ENCODE results near the gene TAF6.
"Not testable (repeated sequence)": the region's sequence is repeated elsewhere in the genome, so short reads cannot be mapped to it uniquely, and the experiment has no call there.

TAF6 gene

GRCh38 chr7:100156331-100157068 is 37.3 kb upstream of the TAF6 start:
- no peaks in the 10 kb centered on the region for H3K27me3 Mint-ChIP-seq
- peaks cover 31 to 71% of the 10 kb centered on the region in 2 donors for H3K4me1 Mint-ChIP-seq
- H3K4me3 Mint-ChIP-seq = peak overlapping the region; percentile 88 to 90
- H3K36me3 Mint-ChIP-seq = peaks cover 13 to 37% of the 10 kb centered on the region in 2 donors
- peak; percentile 44 to 46 for ATAC-seq (replicated peaks)
- DNase-seq = no peak
- H3K9me3 Mint-ChIP-seq = no peaks in the 10 kb centered on the region
- H3K27ac Mint-ChIP-seq = peak overlapping the region; percentile 88

GRCh38 chr7:100155553-100156317 is 36.6 kb upstream of the TAF6 start:
- DNase-seq (no peak), ATAC-seq (replicated peaks) (no peak)
- no peak overlapping the region for H3K4me3 Mint-ChIP-seq
- H3K9me3 Mint-ChIP-seq = no peaks in the 10 kb centered on the region
- peaks cover 33 to 71% of the 10 kb centered on the region in 2 donors for H3K4me1 Mint-ChIP-seq
- H3K36me3 Mint-ChIP-seq = peaks cover 13 to 37% of the 10 kb centered on the region in 2 donors
- H3K27ac Mint-ChIP-seq = peak overlapping the region; percentile 37
- H3K27me3 Mint-ChIP-seq = no peaks in the 10 kb centered on the region

GRCh38 chr7:100154651-100155491 is 35.7 kb upstream of the TAF6 start:
- Mint-ChIP-seq H3K4me1 (peaks cover 40 to 80% of the 10 kb centered on the region in 2 donors), H3K4me3 (no peak overlapping the region), H3K27ac (no peak overlapping the region), H3K27me3 (no peaks in the 10 kb centered on the region), H3K36me3 (peaks cover 18 to 44% of the 10 kb centered on the region in 2 donors), H3K9me3 (no peaks in the 10 kb centered on the region)
- DNase-seq (no peak), ATAC-seq (replicated peaks) (no peak)

GRCh38 chr7:100153708-100154535 is 34.8 kb upstream of the TAF6 start:
- Mint-ChIP-seq H3K9me3 (no peaks in the 10 kb centered on the region), H3K4me3 (no peak overlapping the region), H3K27ac (peak overlapping the region; percentile 67), H3K36me3 (peaks cover 18 to 45% of the 10 kb centered on the region in 2 donors), H3K27me3 (no peaks in the 10 kb centered on the region), H3K4me1 (peaks cover 38 to 74% of the 10 kb centered on the region in 2 donors)
- DNase-seq (no peak), ATAC-seq (replicated peaks) (no peak)

GRCh38 chr7:100152937-100153666 is 33.9 kb upstream of the TAF6 start:
- Mint-ChIP-seq H3K27ac (peak overlapping the region; percentile 57), H3K9me3 (no peaks in the 10 kb centered on the region), H3K4me1 (peaks cover 45 to 69% of the 10 kb centered on the region in 2 donors), H3K27me3 (no peaks in the 10 kb centered on the region), H3K4me3 (no peak overlapping the region), H3K36me3 (peaks cover 21 to 49% of the 10 kb centered on the region in 2 donors)
- no peak for DNase-seq
- ATAC-seq (replicated peaks) = no peak

- peaks cover 21 to 46% of the 10 kb centered on the region in 2 donors for H3K36me3 Mint-ChIP-seq
- peaks cover 42 to 64% of the 10 kb centered on the region in 2 donors for H3K4me1 Mint-ChIP-seq
- H3K27ac Mint-ChIP-seq = peak overlapping the region; percentile 11
- DNase-seq (no peak), ATAC-seq (replicated peaks) (no peak)
- no peaks in the 10 kb centered on the region for H3K27me3 Mint-ChIP-seq
- peak overlapping the region in 1 of 2 donors; percentile 1 for H3K4me3 Mint-ChIP-seq
- no peaks in the 10 kb centered on the region for H3K9me3 Mint-ChIP-seq
Observed at GRCh38 chr7:100152404-100152803, 33.2 kb upstream of the TAF6 start.

GRCh38 chr7:100148559-100149328 is 29.6 kb upstream of the TAF6 start, which contains the start of gene LAMTOR4:
Gene LAMTOR4 (plus strand): TSS chr7:100148918. CDS start chr7:100148973, 55 bp downstream.
- peak within 1 kb of the TSS; percentile 92 to 100 for H3K4me3 Mint-ChIP-seq
- no peaks in the 10 kb centered on the region for H3K27me3 Mint-ChIP-seq

GRCh38 chr7:100148225-100148558 is 29.0 kb upstream of the TAF6 start:
- Mint-ChIP-seq H3K36me3 (peaks cover 15 to 21% of the 10 kb centered on the region in 2 donors), H3K27ac (peak overlapping the region; percentile 99), H3K4me1 (peaks cover 24 to 25% of the 10 kb centered on the region in 2 donors), H3K9me3 (no peaks in the 10 kb centered on the region), H3K27me3 (no peaks in the 10 kb centered on the region), H3K4me3 (peak overlapping the region; percentile 92 to 100)
- DNase-seq (no peak), ATAC-seq (replicated peaks) (peak; percentile 17 to 24)

More at GRCh38 chr7:100148559-100149328, 29.6 kb upstream of the TAF6 start, which contains the start of gene LAMTOR4:
- Mint-ChIP-seq H3K36me3 (peaks cover 15 to 25% of the 10 kb centered on the region in 2 donors), H3K27ac (peak within 1 kb of the TSS; percentile 99), H3K4me1 (peaks cover 27 to 30% of the 10 kb centered on the region in 2 donors), H3K9me3 (no peaks in the 10 kb centered on the region)
- ATAC-seq (replicated peaks) = peak; percentile 97 to 98
- peak; percentile 99 for DNase-seq

GRCh38 chr7:100147278-100147677 is 28.1 kb upstream of the TAF6 start:
- Mint-ChIP-seq H3K9me3 (no peaks in the 10 kb centered on the region), H3K36me3 (peaks cover 11 to 14% of the 10 kb centered on the region in 2 donors), H3K4me3 (no peak overlapping the region), H3K27ac (no peak overlapping the region), H3K27me3 (no peaks in the 10 kb centered on the region), H3K4me1 (peaks cover 18 to 20% of the 10 kb centered on the region in 2 donors)
- DNase-seq (no peak), ATAC-seq (replicated peaks) (no peak)

GRCh38 chr7:100146350-100146749 is 27.2 kb upstream of the TAF6 start:
- ATAC-seq (replicated peaks); H3K4me3 Mint-ChIP-seq; H3K9me3 Mint-ChIP-seq; H3K27me3 Mint-ChIP-seq; DNase-seq; H3K27ac Mint-ChIP-seq: not testable (repeated sequence)
- Mint-ChIP-seq H3K4me1 (peaks cover 14 to 20% of the 10 kb centered on the region in 2 donors), H3K36me3 (peaks cover 7 to 12% of the 10 kb centered on the region in 2 donors)

GRCh38 chr7:100142461-100142860 is 23.3 kb upstream of the TAF6 start:
- Mint-ChIP-seq H3K9me3 (no peaks in the 10 kb centered on the region), H3K4me1 (peaks cover 14 to 19% of the 10 kb centered on the region in 2 donors), H3K27me3 (no peaks in the 10 kb centered on the region), H3K36me3 (no peaks in the 10 kb centered on the region), H3K4me3 (no peak overlapping the region), H3K27ac (no peak overlapping the region)
- no peak for ATAC-seq (replicated peaks)
- no peak for DNase-seq

GRCh38 chr7:100141555-100141949 is 22.4 kb upstream of the TAF6 start:
- no peaks in the 10 kb centered on the region for H3K27me3 Mint-ChIP-seq
- H3K9me3 Mint-ChIP-seq = no peaks in the 10 kb centered on the region
- H3K36me3 Mint-ChIP-seq = no peaks in the 10 kb centered on the region
- ATAC-seq (replicated peaks) = peak in 1 of 2 donors; percentile 29
- DNase-seq = no peak
- H3K27ac Mint-ChIP-seq = no peak overlapping the region
- H3K4me1 Mint-ChIP-seq = peaks cover 14 to 20% of the 10 kb centered on the region in 2 donors
- no peak overlapping the region for H3K4me3 Mint-ChIP-seq
